A549 (cell line): ENCODE results near the gene GPR183.

Experiments
- CHD2 ChIP-seq: fragments of 150-350 bp; IDR thresholded peaks from 2 replicates; pipeline ENCODE4 v1.6.1; 2014; ENCODE audit warnings: low read length; ENCODE audit not compliant: partially characterized antibody
- CHD4 ChIP-seq: fragments of 200-600 bp; sonication (generic); IDR thresholded peaks from 2 replicates; pipeline ENCODE4 v1.6.1; 2016; ENCODE audit warnings: antibody characterized with exemption, mild to moderate bottlenecking, borderline replicate concordance
- EHF ChIP-seq: fragments of 250-450 bp; sonication (Bioruptor Pico); IDR thresholded peaks from 2 replicates; pipeline ENCODE4 v1.5.0; 2020; ENCODE audit warnings: mild to moderate bottlenecking
- FOSL2 ChIP-seq, 2 experiments: fragments of 450-650 bp in 1 of 2; fragments of >200 bp in 1 of 2; sonication (Bioruptor Twin) in 1 of 2; formaldehyde crosslinking; IDR thresholded peaks; 2 replicates each; pipeline versions ENCODE4 v1.5.0 to v1.6.1; 2016 to 2020; ENCODE audit warnings: mild to moderate bottlenecking in 1 of 2, moderate library complexity in 1 of 2
- GATA3 ChIP-seq: IDR thresholded peaks from 2 replicates; pipeline ENCODE4 v1.6.1; 2012; ENCODE audit warnings: borderline replicate concordance
- HDAC2 ChIP-seq: fragments of 200-600 bp; sonication (generic); IDR thresholded peaks from 2 replicates; pipeline ENCODE4 v1.6.1; 2016
- KDM1A ChIP-seq: fragments of 200-600 bp; sonication (generic); IDR thresholded peaks from 2 replicates; pipeline ENCODE4 v1.6.1; 2016; ENCODE audit warnings: low read depth, mild to moderate bottlenecking
- MAZ ChIP-seq: fragments of 150-350 bp; IDR thresholded peaks from 2 replicates; pipeline ENCODE4 v1.6.1; 2014; ENCODE audit warnings: antibody characterized with exemption, low read depth, low read length, borderline replicate concordance
- PHF8 ChIP-seq: fragments of 200-600 bp; sonication (generic); IDR thresholded peaks from 2 replicates; pipeline ENCODE4 v1.6.1; 2016; ENCODE audit warnings: low read depth, mild to moderate bottlenecking, antibody characterized with exemption, moderate library complexity, borderline replicate concordance
- POLR2A ChIP-seq: IDR thresholded peaks from 2 replicates; pipeline ENCODE4 v1.6.1; 2012; ENCODE audit warnings: mild to moderate bottlenecking, low read length
- POLR2AphosphoS2 ChIP-seq: conservative IDR thresholded peaks from 2 replicates; pipeline ENCODE4 v1.6.1; 2012; ENCODE audit warnings: low read length, improper control_type of control experiment, inconsistent platforms
- RAD21 ChIP-seq, 2 experiments: fragments of >200 bp in 1 of 2; sonication (Bioruptor Twin) in 1 of 2; formaldehyde crosslinking in 1 of 2; IDR thresholded peaks in 1 of 2; conservative IDR thresholded peaks in 1 of 2; 2 replicates in 1 of 2; 3 replicates in 1 of 2; pipeline ENCODE4 v1.6.1; 2012 to 2018; ENCODE audit warnings: inconsistent platforms in 1 of 2
- TF ChIP-seq, protein P1 (sequence below): fragments of >200 bp; sonication (Bioruptor Twin); formaldehyde crosslinking; IDR thresholded peaks from 3 replicates; pipeline ENCODE4 v1.5.1; 2016
- TF ChIP-seq, protein P2 (sequence below): fragments of 200-600 bp; sonication (generic); IDR thresholded peaks from 2 replicates; pipeline ENCODE4 v1.6.1; 2016; ENCODE audit warnings: antibody characterized with exemption, mild to moderate bottlenecking, moderate library complexity

DNA sequence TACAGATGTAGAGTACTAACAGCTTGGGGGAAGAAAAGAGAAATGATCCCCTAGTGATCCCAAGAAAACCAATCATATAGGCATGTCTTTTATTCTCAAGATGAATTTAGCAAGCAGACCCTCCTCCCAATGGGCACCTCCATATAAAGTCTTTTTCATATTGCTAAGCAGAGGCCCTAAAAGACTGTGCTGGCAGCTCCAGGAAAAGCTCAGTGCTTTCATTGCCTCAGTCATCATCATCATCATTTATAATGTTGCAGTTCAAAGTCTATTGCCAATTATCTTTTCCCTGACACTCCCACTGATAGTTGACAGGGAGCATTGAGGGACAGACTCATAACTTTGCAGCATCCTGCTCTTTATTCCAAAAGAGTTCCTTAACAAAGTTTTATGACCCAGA, 13.0 kb downstream of the GPR183 start:
- TF ChIP-seq, protein P1, sequence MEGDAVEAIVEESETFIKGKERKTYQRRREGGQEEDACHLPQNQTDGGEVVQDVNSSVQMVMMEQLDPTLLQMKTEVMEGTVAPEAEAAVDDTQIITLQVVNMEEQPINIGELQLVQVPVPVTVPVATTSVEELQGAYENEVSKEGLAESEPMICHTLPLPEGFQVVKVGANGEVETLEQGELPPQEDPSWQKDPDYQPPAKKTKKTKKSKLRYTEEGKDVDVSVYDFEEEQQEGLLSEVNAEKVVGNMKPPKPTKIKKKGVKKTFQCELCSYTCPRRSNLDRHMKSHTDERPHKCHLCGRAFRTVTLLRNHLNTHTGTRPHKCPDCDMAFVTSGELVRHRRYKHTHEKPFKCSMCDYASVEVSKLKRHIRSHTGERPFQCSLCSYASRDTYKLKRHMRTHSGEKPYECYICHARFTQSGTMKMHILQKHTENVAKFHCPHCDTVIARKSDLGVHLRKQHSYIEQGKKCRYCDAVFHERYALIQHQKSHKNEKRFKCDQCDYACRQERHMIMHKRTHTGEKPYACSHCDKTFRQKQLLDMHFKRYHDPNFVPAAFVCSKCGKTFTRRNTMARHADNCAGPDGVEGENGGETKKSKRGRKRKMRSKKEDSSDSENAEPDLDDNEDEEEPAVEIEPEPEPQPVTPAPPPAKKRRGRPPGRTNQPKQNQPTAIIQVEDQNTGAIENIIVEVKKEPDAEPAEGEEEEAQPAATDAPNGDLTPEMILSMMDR, result no peak
- TF ChIP-seq EHF (CRISPR knock-in tag) (no peak), POLR2A (no peak), CHD2 (no peak), POLR2AphosphoS2 (no peak), MAZ (no peak), HDAC2 (no peak), RAD21 (conservative IDR thresholded peaks at IDR 0.05 in 1 of 2, IDR thresholded peaks at IDR 0.05 in 1 of 2) (no peak), KDM1A (no peak), CHD4 (no peak), PHF8 (no peak), FOSL2 (IDR thresholded peaks at IDR 0.05) (no peak), FOSL2 (CRISPR knock-in tag; IDR thresholded peaks at IDR 0.05) (no peak), GATA3 (no peak)
- TF ChIP-seq, protein P2, sequence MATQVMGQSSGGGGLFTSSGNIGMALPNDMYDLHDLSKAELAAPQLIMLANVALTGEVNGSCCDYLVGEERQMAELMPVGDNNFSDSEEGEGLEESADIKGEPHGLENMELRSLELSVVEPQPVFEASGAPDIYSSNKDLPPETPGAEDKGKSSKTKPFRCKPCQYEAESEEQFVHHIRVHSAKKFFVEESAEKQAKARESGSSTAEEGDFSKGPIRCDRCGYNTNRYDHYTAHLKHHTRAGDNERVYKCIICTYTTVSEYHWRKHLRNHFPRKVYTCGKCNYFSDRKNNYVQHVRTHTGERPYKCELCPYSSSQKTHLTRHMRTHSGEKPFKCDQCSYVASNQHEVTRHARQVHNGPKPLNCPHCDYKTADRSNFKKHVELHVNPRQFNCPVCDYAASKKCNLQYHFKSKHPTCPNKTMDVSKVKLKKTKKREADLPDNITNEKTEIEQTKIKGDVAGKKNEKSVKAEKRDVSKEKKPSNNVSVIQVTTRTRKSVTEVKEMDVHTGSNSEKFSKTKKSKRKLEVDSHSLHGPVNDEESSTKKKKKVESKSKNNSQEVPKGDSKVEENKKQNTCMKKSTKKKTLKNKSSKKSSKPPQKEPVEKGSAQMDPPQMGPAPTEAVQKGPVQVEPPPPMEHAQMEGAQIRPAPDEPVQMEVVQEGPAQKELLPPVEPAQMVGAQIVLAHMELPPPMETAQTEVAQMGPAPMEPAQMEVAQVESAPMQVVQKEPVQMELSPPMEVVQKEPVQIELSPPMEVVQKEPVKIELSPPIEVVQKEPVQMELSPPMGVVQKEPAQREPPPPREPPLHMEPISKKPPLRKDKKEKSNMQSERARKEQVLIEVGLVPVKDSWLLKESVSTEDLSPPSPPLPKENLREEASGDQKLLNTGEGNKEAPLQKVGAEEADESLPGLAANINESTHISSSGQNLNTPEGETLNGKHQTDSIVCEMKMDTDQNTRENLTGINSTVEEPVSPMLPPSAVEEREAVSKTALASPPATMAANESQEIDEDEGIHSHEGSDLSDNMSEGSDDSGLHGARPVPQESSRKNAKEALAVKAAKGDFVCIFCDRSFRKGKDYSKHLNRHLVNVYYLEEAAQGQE, result no peak
